Measurements from ENCODE around the gene COL13A1. TPM values are rescaled to one million over a fixed set of nuclear protein-coding genes. Genes with fewer than 3 reads are reported as not detected.

Gene COL13A1
- total and polyA plus RNA-seq, 2 of the 8 experiments (the other 6 are each of a cell fraction or from before 2014, with no cell fraction given): 2.6 to 5.2 TPM

GRCh38 chr10:69835233-69835632, 33.5 kb downstream of the COL13A1 start:
- no peak overlapping the region for H3K18ac ChIP-seq (ENCODE audit: extremely low read depth, low read length)
- H2BK20ac ChIP-seq (ENCODE audit: low read length): peak overlapping the region; percentile 15; the same call in 1 of the 2 replicates
- peaks cover 2% of the 10 kb centered on the region for H3K79me1 ChIP-seq (ENCODE audit: low read depth, low read length)
- no peaks in the 10 kb centered on the region for H4K20me1 ChIP-seq (replicated peaks in 1 of 2; ENCODE audit: control insufficient read depth in 1 of 2, insufficient read depth in 2 of 2, low read length in 2 of 2)
- no peaks in the 10 kb centered on the region for H3K79me2 ChIP-seq (ENCODE audit: control insufficient read depth in 1 of 2, insufficient read depth in 2 of 2, low read length in 2 of 2)
- no peak overlapping the region for H3K4me2 ChIP-seq (ENCODE audit: insufficient read depth in 1 of 2, low read depth in 2 of 2, low read length in 2 of 2)
- H4K8ac ChIP-seq (ENCODE audit: extremely low read depth, insufficient read depth, low read length): no peak overlapping the region
- no peak overlapping the region; the same call in 1 of the 2 replicates for H2BK15ac ChIP-seq (ENCODE audit: low read length)
- no peak overlapping the region for H2BK5ac ChIP-seq (ENCODE audit: low read depth, low read length)
- H3K4ac ChIP-seq (replicated peaks; ENCODE audit: insufficient read length, low read depth, low read length): no peak overlapping the region
- H3K9me3 ChIP-seq (ENCODE audit: insufficient read depth in 2 of 2, low read depth in 1 of 2, low read length in 1 of 2): no peaks in the 10 kb centered on the region
- no peak overlapping the region for H4K5ac ChIP-seq (ENCODE audit: insufficient read length, low read depth, low read length)
- H3K9ac ChIP-seq (replicated peaks in 1 of 4; ENCODE audit: extremely low read depth in 1 of 4, low read depth in 3 of 4, low read length in 3 of 4): no peak overlapping the region
- peaks cover 5 to 21% (median 12%) of the 10 kb centered on the region in 4 experiments for H3K4me1 ChIP-seq (replicated peaks in 1 of 4; ENCODE audit: control insufficient read depth in 3 of 4, insufficient read depth in 4 of 4, low read length in 3 of 4)
- H3K23ac ChIP-seq (ENCODE audit: insufficient read length): no peak overlapping the region
- H3K4me3 ChIP-seq (ENCODE audit: extremely low read depth in 1 of 4, insufficient read depth in 2 of 4, low read depth in 3 of 4, low read length in 4 of 4): no peak overlapping the region
- no peak for TF ChIP-seq BCL11A (IDR thresholded peaks at IDR 0.05; ENCODE audit: low read depth in 2 of 2, low read length in 2 of 2)
- no peak for TF ChIP-seq POLR2AphosphoS5 (IDR thresholded peaks at IDR 0.05; ENCODE audit: low read depth, low read length)
- no peak for TF ChIP-seq CTBP2 (IDR thresholded peaks at IDR 0.05; ENCODE audit: borderline replicate concordance, insufficient read depth, insufficient read length, low read length)
- no peak for TF ChIP-seq YY1 (IDR thresholded peaks at IDR 0.05; ENCODE audit: low read depth, low read length)
- TF ChIP-seq RNF2 (IDR thresholded peaks at IDR 0.05; ENCODE audit: borderline replicate concordance, low read depth, low read length, missing control alignments, poor library complexity, severe bottlenecking): no peak
- no peak for TF ChIP-seq HDAC2 (IDR thresholded peaks at IDR 0.05; ENCODE audit: borderline replicate concordance in 1 of 2, low read depth in 2 of 2, low read length in 2 of 2)
- H2BK120ac ChIP-seq (replicated peaks; ENCODE audit: low read depth, low read length): no peak overlapping the region
- WGBS, 2 experiments (ENCODE audit: extremely low coverage in 1 of 2, insufficient coverage in 1 of 2, insufficient read length in 1 of 2, insufficient replicate concordance in 2 of 2, low coverage in 1 of 2, low lambda C conversion rate in 2 of 2, missing lambda C conversion rate in 1 of 2): 85% methylated on average over 4 of the region's 6 CpGs; no CpG with 5 or more reads in 1 of the 2 experiments
- no peak overlapping the region for H3K27ac ChIP-seq (ENCODE audit: low read depth, low read length)
- H2AK5ac ChIP-seq (ENCODE audit: low read depth, low read length): no peak overlapping the region
- POLR2A ChIA-PET (ENCODE audit: partially characterized antibody): no interaction called here
- peak overlapping the region; percentile 43; the same call in 1 of the 2 replicates for H2BK12ac ChIP-seq (ENCODE audit: low read depth, low read length)
- no peaks in the 10 kb centered on the region for H3K36me3 ChIP-seq (ENCODE audit: control insufficient read depth in 2 of 4, insufficient read depth in 4 of 4, low read length in 3 of 4)
- FAIRE-seq (no peak), DNase-seq (ENCODE audit: low read depth in 1 of 2, low spot score in 2 of 2) (no peak)
- H3K56ac ChIP-seq (replicated peaks; ENCODE audit: insufficient read length, low read depth, low read length): no peak overlapping the region
- peaks cover 0 to 2% (median 0%) of the 10 kb centered on the region in 4 experiments; a peak in 1 of 7 replicates for H3K27me3 ChIP-seq (replicated peaks in 1 of 4; ENCODE audit: control insufficient read depth in 3 of 4, extremely low read depth in 1 of 4, insufficient read depth in 3 of 4, low read length in 3 of 4)
- H3K23me2 ChIP-seq (ENCODE audit: low read depth, low read length): no peaks in the 10 kb centered on the region
- H4K91ac ChIP-seq (replicated peaks; ENCODE audit: insufficient read length, low read length): no peak overlapping the region
- CTCF ChIA-PET (ENCODE audit: partially characterized antibody): interaction anchor here (0.9 to 12.8 kb wide), 14 partner anchors 9 to 123 kb away, joined by 3 to 128 read pairs (median 12); no protein-coding TSS in a partner anchor
- no peak overlapping the region for H3K14ac ChIP-seq (ENCODE audit: insufficient read length)
- no peak overlapping the region for H2AFZ ChIP-seq (ENCODE audit: low read length)

Measured in H1 (cell line).